ENCODE results near the gene PIP5KL1. TPM values are rescaled to one million over a fixed set of nuclear protein-coding genes. Genes with fewer than 3 reads are reported as not detected.

PIP5KL1 gene
- total RNA-seq, 1 experiment from 2014 or later: 16.8 TPM

- TF ChIP-seq STAT6 (CRISPR knock-in tag; conservative IDR thresholded peaks at IDR 0.05; ENCODE audit: low read depth): no peak
- TF ChIP-seq ZNF232 (CRISPR knock-in tag; IDR thresholded peaks at IDR 0.05): no peak
- TF ChIP-seq CDX4 (CRISPR knock-in tag; IDR thresholded peaks at IDR 0.05; ENCODE audit: borderline replicate concordance): no peak
- TF ChIP-seq JAZF1 (CRISPR knock-in tag; IDR thresholded peaks at IDR 0.05): no peak
- no peak for TF ChIP-seq MAX (CRISPR knock-in tag; IDR thresholded peaks at IDR 0.05)
- no peak for TF ChIP-seq USF1 (CRISPR knock-in tag; IDR thresholded peaks at IDR 0.05)
Measured at GRCh38 chr9:127976498-127976897, 45.9 kb upstream of the PIP5KL1 start (continued).

- POLR2A ChIA-PET: no interaction called here
- H3K27me3 Mint-ChIP-seq (ENCODE audit: low read depth): no peaks in the 10 kb centered on the region
Measured at GRCh38 chr9:127975376-127976315, 45.1 kb upstream of the PIP5KL1 start.

More at GRCh38 chr9:127975376-127976315, 45.1 kb upstream of the PIP5KL1 start:
- no peak for DNase-seq (ENCODE audit: low spot score)
- CTCF ChIA-PET: interaction anchor here (0.5 to 14.8 kb wide), 7 partner anchors 15 to 149 kb away, joined by 3 to 156 read pairs (median 4); no protein-coding TSS in a partner anchor
- Mint-ChIP-seq H3K4me3 (no peak overlapping the region), H3K27ac (peak overlapping the region; percentile 83), H3K36me3 (no peaks in the 10 kb centered on the region), H3K9me3 (no peaks in the 10 kb centered on the region), H3K4me1 (peaks cover 70% of the 10 kb centered on the region)
- no peak for ATAC-seq
- TF ChIP-seq MXD4 (CRISPR knock-in tag; IDR thresholded peaks at IDR 0.05; ENCODE audit: borderline replicate concordance): no peak
- no peak for TF ChIP-seq FOXP4 (CRISPR knock-in tag; IDR thresholded peaks at IDR 0.05)
- TF ChIP-seq ZNF281 (CRISPR knock-in tag; IDR thresholded peaks at IDR 0.05): no peak
- no peak for TF ChIP-seq ATF2 (CRISPR knock-in tag; IDR thresholded peaks at IDR 0.05; ENCODE audit: borderline replicate concordance, low read depth)
- no peak for TF ChIP-seq NR1H2 (CRISPR knock-in tag; IDR thresholded peaks at IDR 0.05)
- TF ChIP-seq CBFB (CRISPR knock-in tag; IDR thresholded peaks at IDR 0.05; ENCODE audit: low read depth): no peak
- no peak for TF ChIP-seq ZBTB43 (CRISPR knock-in tag; IDR thresholded peaks at IDR 0.05)
- TF ChIP-seq ZNF396 (CRISPR knock-in tag; IDR thresholded peaks at IDR 0.05; ENCODE audit: borderline replicate concordance): no peak
- TF ChIP-seq HMGXB4 (CRISPR knock-in tag; IDR thresholded peaks at IDR 0.05): no peak
- no peak for TF ChIP-seq CREM (CRISPR knock-in tag; IDR thresholded peaks at IDR 0.05)
- no peak for TF ChIP-seq CDX4 (CRISPR knock-in tag; IDR thresholded peaks at IDR 0.05; ENCODE audit: borderline replicate concordance)
- no peak for TF ChIP-seq KAT7 (CRISPR knock-in tag; IDR thresholded peaks at IDR 0.05; ENCODE audit: borderline replicate concordance)
- TF ChIP-seq ZNF219 (CRISPR knock-in tag; IDR thresholded peaks at IDR 0.05; ENCODE audit: borderline replicate concordance): no peak
